LHCN-M2 (cell line): ENCODE measurements around the gene TM4SF1. TPM values are rescaled to one million over a fixed set of nuclear protein-coding genes. Genes with fewer than 3 reads are reported as not detected.
"Not testable (repeated sequence)": the region's sequence is repeated elsewhere in the genome, so short reads cannot be mapped to it uniquely, and the experiment has no call there.

ENCODE experiments used
- DNase-seq: peaks from one replicate; pipeline ENCODE4 v3.0.0-alpha.2; 2012; ENCODE audit warnings: low read depth
- total RNA-seq: library from RNA; depleted of rRNA; stranded (reverse); fragments of >200 nt; gene quantifications from 2 replicates; pipeline ENCODE4 v1.2.3, GENCODE V29; 2014

Gene TM4SF1
- total RNA-seq, 1 experiment from 2014 or later: 503 TPM

DNA sequence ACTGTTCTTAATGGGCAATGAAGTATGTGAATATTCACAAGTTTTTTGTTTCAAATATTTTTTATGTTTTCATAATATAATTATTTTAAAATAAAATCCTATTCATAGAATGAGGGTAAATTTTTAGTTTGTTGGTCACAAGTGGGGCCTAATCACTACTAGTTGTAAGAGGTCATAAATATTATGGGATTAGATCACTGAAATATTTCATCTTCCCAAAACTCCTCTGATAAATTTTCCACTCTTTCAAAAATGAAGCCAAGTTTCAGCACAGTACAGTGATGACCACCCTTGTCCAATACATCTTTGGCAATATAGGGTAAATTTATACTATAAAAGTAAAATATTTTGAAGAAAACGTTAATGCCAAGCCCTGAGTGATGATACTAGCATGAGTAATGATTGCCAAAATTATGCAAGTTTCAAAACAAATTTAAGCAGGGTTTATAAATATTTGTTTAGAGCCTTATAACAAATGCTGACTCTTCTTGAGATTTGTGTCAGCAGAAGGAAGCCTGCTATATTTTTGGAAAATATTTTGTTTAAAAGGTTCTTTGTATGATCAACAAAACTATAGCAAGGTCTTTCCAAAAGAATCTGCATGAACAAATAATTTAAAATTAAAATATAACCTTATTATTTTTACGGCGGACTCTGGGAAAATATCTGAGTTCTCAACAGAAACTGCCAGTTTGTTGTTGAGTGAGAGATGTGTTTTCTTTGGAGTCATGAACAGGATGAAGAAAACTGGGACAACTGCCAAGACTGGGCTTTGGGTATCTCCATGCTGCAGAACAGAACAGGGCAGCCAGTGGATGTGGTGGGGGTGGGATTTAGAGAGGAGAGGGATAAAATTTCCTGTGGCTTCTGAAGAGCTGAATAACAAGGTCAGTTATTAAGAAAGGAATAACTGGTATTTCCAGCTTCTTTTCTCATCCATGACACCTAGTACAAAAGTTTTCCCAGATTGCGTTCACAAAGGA is 17.9 kb upstream of the TM4SF1 start:
- peak; percentile 97 for DNase-seq

- DNase-seq: peak; percentile 83
Measured at GRCh38 chr3:149393345-149394160, 16.1 kb upstream of the TM4SF1 start.

- no peak for DNase-seq
Measured at GRCh38 chr3:149391960-149392359, 14.5 kb upstream of the TM4SF1 start.

GRCh38 chr3:149390772-149391212 is 13.3 kb upstream of the TM4SF1 start:
- no peak for DNase-seq

DNA sequence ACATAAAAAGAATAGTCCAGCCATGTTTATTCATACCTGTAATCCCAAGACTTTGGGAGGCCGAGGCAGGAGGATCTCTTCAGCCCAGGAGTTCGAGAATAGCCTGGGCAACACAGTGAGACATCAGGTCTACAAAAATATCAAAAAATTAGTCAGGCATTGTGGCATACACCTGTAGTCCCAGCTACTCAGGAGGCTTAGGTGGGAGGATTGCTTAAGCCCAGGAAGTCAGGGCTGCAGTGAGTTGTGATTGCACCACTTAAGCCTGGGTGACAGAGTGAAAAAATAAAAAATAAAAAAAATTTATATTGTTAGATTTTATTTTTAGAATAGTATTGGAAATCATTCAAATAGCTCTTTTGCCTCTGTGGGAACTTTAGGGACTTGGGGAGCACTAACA is 12.8 kb upstream of the TM4SF1 start:
- no peak for DNase-seq

DNA sequence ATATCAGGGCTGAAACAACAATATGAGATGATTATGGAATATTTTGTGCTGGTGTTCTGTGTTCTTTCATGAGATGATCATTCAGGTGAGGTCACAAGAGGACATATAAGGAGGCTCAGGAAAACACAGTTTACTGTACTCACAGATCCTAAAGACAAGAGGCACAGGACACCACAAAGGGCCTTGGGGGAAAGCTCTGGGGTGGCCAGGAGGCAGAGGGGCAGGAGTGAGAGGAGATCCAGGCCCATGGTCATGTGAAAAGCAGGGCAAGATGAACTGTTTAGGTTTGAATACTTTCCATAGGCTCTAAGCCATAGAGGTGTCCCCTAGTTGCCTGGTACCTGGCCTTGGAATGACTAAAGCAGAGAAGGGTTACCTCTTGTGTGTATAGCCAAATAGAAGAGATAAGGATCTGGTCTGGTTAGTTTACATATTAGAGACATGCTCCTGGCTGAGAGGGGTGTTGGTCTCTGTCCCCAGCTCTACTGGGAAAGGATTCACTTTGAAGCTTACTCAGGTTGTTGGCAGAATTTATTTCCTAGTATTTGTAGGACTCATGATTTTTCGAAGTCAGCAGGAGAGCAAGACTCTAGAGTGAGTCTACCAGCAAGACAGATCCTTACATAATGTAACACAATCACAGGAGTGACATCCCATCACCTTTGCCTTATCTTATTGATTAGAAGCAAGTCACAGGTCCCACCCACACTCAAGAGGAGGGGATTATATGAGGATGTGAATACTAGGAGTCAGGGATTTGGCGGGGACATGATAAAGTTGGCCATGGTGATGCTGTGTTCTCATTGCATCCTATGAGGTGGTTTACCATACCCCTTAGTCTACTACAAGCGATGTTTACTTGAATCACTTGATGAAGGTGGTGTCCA is 11.3 kb upstream of the TM4SF1 start:
- DNase-seq: no peak

DNA sequence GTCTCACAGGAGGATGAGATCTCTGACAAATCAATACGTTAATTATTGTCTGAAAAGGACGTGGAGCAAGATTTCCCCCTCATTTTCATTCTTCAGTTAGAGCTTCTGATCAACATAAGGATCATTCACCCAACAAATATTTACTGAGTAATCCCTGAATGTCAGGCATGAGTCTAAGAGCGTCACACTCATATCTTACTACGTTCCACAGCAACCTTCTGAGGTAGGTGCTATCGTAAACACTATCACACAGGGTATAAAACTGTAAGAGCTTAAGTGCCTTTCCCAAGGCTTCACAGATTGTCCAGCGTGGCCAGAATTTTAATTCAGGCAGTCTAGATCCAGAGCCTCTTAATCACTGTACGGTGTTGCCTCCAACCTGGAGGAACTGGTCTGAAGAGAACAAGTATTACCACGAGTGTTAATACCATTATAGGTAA is 10.6 kb upstream of the TM4SF1 start:
- DNase-seq: no peak

GRCh38 chr3:149386299-149386606 is 8.8 kb upstream of the TM4SF1 start:
- DNase-seq: no peak

DNA sequence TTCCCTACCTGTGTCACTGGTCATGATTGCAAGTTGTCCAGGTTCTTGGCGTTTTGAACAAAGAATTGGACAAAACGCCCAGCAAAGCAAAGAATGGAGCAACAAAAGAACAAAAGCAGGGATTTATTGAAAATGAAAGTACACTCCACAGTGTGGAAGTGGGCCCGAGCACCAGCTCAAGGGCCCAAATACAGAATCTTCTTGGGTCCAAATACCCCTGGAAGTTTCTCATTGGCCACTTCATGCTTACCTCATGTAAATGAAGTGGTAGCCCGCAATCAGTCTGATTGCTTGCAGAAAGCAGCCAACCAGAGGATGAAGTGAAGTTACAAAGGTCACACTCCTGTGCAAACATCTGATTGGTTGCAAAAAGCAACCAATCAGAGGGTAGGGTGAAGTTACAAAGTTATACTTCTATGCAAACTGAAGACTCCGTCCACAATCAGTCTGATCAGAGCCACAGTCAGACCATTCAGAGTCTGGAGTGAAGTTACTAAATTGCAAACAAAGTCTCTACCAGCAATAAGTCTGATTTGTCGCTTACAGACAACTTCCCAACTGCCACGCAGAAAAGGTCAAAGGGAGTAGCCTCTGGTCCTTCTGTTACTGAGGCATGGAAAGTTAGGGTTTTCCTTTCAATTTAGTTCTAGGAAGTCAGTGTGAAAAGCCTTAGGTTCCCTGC is 8.3 kb upstream of the TM4SF1 start:
- no peak for DNase-seq

DNA sequence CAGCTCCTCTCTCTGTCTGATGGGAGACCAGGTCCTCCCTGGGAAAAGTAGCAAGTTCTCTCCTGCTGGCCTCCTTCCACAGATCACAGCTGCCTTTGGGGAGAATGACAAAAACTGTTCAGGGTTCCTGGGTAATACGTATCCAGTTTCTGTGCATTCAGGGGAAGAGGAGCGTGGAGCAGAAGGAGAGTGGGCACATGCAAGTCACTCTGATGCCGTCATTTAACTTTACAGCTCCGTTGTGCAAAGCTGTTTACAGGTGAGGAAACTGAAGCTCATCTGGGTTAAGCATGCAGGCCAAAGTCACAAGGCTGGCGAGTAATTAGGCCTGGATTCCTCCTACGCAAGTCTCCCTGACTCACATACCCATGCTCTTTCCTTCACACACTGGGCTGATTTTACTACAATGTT is 7.5 kb upstream of the TM4SF1 start:
- DNase-seq: peak; percentile 54

DNA sequence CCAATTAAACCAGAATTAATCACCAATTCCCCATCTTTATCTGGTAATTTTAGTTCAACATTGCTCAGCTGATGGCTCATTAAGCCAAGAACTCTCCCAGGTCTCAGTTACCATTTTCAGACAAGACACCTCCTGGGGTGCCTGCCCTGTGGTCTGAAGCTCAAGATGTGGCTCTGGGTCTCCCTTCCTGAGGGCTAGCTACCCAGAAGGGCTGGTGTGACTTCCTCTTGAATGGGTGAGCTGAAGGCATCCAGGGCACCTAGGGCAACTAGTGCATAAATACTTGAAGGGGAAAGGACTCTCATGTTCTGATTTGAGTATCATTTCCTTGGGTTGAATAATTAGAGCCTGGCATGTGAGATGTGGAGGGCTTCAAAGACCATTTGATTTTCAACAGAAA is 6.7 kb upstream of the TM4SF1 start:
- DNase-seq: no peak

- no peak for DNase-seq
Measured at GRCh38 chr3:149383703-149384102, 6.3 kb upstream of the TM4SF1 start.

GRCh38 chr3:149382518-149382917 is 5.1 kb upstream of the TM4SF1 start:
- DNase-seq: no peak

- DNase-seq: peak; percentile 81
Measured at GRCh38 chr3:149382101-149382467, 4.6 kb upstream of the TM4SF1 start.

DNA sequence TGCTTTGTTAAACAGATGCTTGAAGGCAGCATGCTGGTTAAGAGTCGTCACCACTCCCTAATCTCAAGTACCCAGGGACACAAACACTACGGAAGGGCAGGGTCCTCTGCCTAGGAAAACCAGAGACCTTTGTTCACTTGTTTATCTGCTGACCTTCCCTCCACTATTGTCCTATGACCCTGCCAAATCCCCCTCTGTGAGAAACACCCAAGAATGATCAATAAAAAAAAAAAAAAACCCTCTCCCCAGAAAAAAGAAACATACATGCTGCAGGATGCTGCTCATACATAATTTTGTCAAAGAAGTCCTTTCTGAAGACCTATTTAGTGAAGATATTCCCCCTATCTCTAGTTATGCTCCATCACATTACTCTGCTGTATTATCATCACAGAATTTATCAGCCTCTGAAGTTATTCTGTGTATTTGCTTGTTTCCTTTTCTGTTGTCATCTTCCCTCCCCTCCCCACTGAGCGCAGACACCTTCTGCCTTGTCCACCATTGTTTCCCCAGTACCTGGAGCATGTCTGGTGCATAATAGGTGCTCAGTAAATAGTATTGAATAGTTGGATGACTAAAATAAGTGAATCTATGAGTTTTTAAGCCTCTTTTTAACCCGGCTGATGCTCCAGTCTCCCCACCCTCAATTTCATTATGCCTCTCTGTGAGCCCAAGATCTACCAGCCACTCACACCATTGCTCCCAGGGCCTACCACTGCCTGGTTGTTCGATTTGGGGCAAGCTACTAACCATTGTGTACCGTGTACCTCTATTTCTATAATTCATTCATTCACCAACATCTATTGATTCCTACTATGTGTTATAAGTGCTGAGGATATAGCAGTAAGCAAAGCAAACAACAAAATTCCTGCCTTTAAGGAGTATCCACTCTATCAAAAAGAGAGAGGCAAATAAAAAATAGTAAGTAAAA is 4.0 kb upstream of the TM4SF1 start:
- no peak for DNase-seq

- not testable (repeated sequence) for DNase-seq
Measured at GRCh38 chr3:149380220-149380619, 2.8 kb upstream of the TM4SF1 start.

DNA sequence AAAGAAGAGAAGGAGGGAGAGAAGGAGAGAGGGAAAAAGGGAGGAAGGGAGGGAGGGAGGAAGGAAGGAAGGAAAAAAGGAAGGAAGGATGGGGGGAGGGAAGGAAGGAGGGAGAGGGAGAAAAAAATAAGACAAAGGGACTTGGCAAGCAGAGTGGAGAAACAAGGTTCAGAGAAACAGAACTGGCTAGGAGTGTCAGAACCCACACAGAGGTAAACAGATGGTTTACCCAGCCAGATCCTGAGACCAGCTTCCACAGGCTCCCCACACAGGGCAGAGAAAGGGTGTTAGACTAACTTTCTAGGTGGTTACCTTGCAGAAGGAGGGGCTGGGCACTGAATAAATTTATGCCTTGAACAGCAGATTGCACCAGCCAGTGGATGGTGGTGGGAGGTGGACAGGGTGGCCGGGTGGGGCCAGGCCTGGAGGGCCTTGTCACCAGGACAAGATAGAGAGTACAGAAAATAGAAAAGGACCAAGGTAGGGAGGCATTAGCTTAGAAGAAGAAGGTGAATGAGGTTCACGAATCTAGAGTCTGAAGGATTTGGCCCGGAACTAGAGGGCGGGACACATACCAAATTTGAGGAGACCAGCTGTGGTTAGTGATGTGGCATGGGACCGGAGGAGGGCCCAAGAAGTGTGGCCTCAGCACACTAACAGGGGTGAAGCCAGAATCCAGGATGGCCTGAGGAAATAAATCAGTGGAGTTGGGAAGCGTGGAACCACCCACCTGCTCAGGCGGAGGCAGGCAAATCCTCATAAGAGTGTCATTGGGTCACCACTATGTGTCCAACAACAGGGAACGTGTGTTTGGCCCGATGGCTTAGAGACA is 1.2 kb upstream of the TM4SF1 start:
- no peak for DNase-seq

GRCh38 chr3:149376718-149377407 is 586 bp downstream of the TM4SF1 start:
- DNase-seq: no peak
